ENCODE measurements around the gene GPER1. TPM values are rescaled to one million over a fixed set of nuclear protein-coding genes. Genes with fewer than 3 reads are reported as not detected.

The GPER1 gene
- total RNA-seq, 1 experiment from 2014 or later: not detected

GRCh38 chr7:1105189-1105588, 17.3 kb downstream of the GPER1 start:
- no peak overlapping the region for H3K27ac ChIP-seq (ENCODE audit: insufficient read length, low read depth, low read length)
- no peaks in the 10 kb centered on the region for H3K4me1 Mint-ChIP-seq

More at GRCh38 chr7:1105189-1105588, 17.3 kb downstream of the GPER1 start:
- Mint-ChIP-seq H3K27ac (no peak overlapping the region), H3K27me3 (ENCODE audit: low read depth) (no peaks in the 10 kb centered on the region), H3K36me3 (ENCODE audit: insufficient read depth in 1 of 3, low read depth in 3 of 3) (no peaks in the 10 kb centered on the region; a peak in 1 of 7 replicates), H3K9me3 (no peaks in the 10 kb centered on the region), H3K4me3 (no peak overlapping the region)
- Histone ChIP-seq H3K23me2 (ENCODE audit: insufficient read length, low read depth, low read length, poor library complexity, severe bottlenecking) (no peaks in the 10 kb centered on the region), H3K79me1 (ENCODE audit: insufficient read depth, low read depth, low read length, poor library complexity, severe bottlenecking) (peaks cover 2% of the 10 kb centered on the region), H3K4me1 (ENCODE audit: insufficient read depth, low read length) (no peaks in the 10 kb centered on the region), H4K8ac (replicated peaks; ENCODE audit: insufficient read length, low read depth, low read length) (no peak overlapping the region), H2BK20ac (ENCODE audit: low read depth, low read length, poor library complexity, severe bottlenecking) (no peak overlapping the region), H2AK5ac (ENCODE audit: insufficient read length, low read length) (no peak overlapping the region), H3K9me3 (ENCODE audit: control insufficient read depth, low read depth, low read length) (no peaks in the 10 kb centered on the region), H3K23ac (ENCODE audit: insufficient read length, low read depth, low read length) (no peak overlapping the region), H3K79me2 (ENCODE audit: insufficient read depth, low read length) (peaks cover 1% of the 10 kb centered on the region; the same call in 1 of the 2 replicates), H3K56ac (ENCODE audit: insufficient read length, low read depth, low read length) (no peak overlapping the region), H3T11ph (ENCODE audit: low read length) (no peak overlapping the region), H2BK120ac (ENCODE audit: low read depth, low read length, poor library complexity, severe bottlenecking) (no peak overlapping the region), H2BK15ac (ENCODE audit: low read depth, low read length) (no peak overlapping the region), H2BK5ac (ENCODE audit: insufficient read length, low read length) (no peak overlapping the region), H3K4ac (ENCODE audit: low read depth, low read length) (no peak overlapping the region), H4K91ac (ENCODE audit: insufficient read length, low read depth, low read length) (no peak overlapping the region), H3K18ac (ENCODE audit: insufficient read length, low read depth, low read length) (no peak overlapping the region), H4K20me1 (ENCODE audit: control insufficient read depth, insufficient read depth, insufficient read length) (no peaks in the 10 kb centered on the region), H2BK12ac (ENCODE audit: insufficient read length, low read depth, low read length) (no peak overlapping the region), H3K14ac (ENCODE audit: insufficient read depth, low read length) (no peak overlapping the region), H3K27me3 (ENCODE audit: insufficient read depth, low read length) (no peaks in the 10 kb centered on the region), H3K9ac (ENCODE audit: extremely low read depth, insufficient read length, low read length) (no peak overlapping the region), H2AFZ (ENCODE audit: low read length) (no peak overlapping the region), H4K5ac (ENCODE audit: insufficient read length, low read depth, low read length) (no peak overlapping the region), H3K4me2 (ENCODE audit: insufficient read depth, insufficient read length, low read length) (no peak overlapping the region)
- no peak for TF ChIP-seq CTCF (conservative IDR thresholded peaks at IDR 0.05)
- no CpG with 5 or more reads among the region's 11 CpGs for WGBS (ENCODE audit: extremely low coverage, insufficient read length, low lambda C conversion rate)
- DNase-seq: no peak

All from H9 (cell line).